ENCODE measurements around the gene KCNK5.

Gene KCNK5

GRCh38 chr6:39228992-39229767 is at the start of gene KCNK5:
TSS of gene KCNK5 (minus strand) at chr6:39229475. CDS start at chr6:39229111, 364 bp downstream.
- DNase-seq (ENCODE audit: low spot score) = peak; percentile 67

GRCh38 chr6:39276379-39276995 is 47.2 kb upstream of the KCNK5 start:
- DNase-seq (ENCODE audit: low spot score) = no peak

- DNase-seq (ENCODE audit: low spot score) = no peak
These were observed 45.6 kb upstream of the KCNK5 start for GRCh38 chr6:39274903-39275302.

- no peak for DNase-seq (ENCODE audit: low spot score)
These were observed 45.2 kb upstream of the KCNK5 start for GRCh38 chr6:39274471-39274870.

GRCh38 chr6:39273406-39273821 is 44.1 kb upstream of the KCNK5 start:
- no peak for DNase-seq (ENCODE audit: low spot score)

GRCh38 chr6:39269961-39270360 is 40.7 kb upstream of the KCNK5 start:
- DNase-seq (ENCODE audit: low spot score) = no peak

- no peak for DNase-seq (ENCODE audit: low spot score)
These were observed 39.4 kb upstream of the KCNK5 start for GRCh38 chr6:39268721-39269120.

GRCh38 chr6:39268171-39268570 is 38.9 kb upstream of the KCNK5 start:
- DNase-seq (ENCODE audit: low spot score) = no peak

GRCh38 chr6:39266782-39267355 is 37.6 kb upstream of the KCNK5 start:
- DNase-seq (ENCODE audit: low spot score) = no peak

- no peak for DNase-seq (ENCODE audit: low spot score)
These were observed 37.1 kb upstream of the KCNK5 start for GRCh38 chr6:39266375-39266774.

GRCh38 chr6:39263303-39264037 is 34.2 kb upstream of the KCNK5 start:
- no peak for DNase-seq (ENCODE audit: low spot score)

GRCh38 chr6:39261751-39262150 is 32.5 kb upstream of the KCNK5 start:
- DNase-seq (ENCODE audit: low spot score) = no peak

- DNase-seq (ENCODE audit: low spot score) = no peak
These were observed 31.7 kb upstream of the KCNK5 start for GRCh38 chr6:39260953-39261352.

GRCh38 chr6:39260456-39260855 is 31.2 kb upstream of the KCNK5 start:
- no peak for DNase-seq (ENCODE audit: low spot score)

- no peak for DNase-seq (ENCODE audit: low spot score)
These were observed 27.1 kb upstream of the KCNK5 start for GRCh38 chr6:39256294-39256940.

GRCh38 chr6:39254999-39255535 is 25.8 kb upstream of the KCNK5 start:
- DNase-seq (ENCODE audit: low spot score) = no peak

GRCh38 chr6:39251406-39251805 is 22.1 kb upstream of the KCNK5 start:
- DNase-seq (ENCODE audit: low spot score) = no peak

GRCh38 chr6:39250507-39250906 is 21.2 kb upstream of the KCNK5 start:
- DNase-seq (ENCODE audit: low spot score) = no peak

GRCh38 chr6:39249278-39249677 is 20.0 kb upstream of the KCNK5 start:
- no peak for DNase-seq (ENCODE audit: low spot score)

- no peak for DNase-seq (ENCODE audit: low spot score)
These were observed 18.5 kb upstream of the KCNK5 start for GRCh38 chr6:39247667-39248194.

GRCh38 chr6:39243809-39244208 is 14.5 kb upstream of the KCNK5 start:
- DNase-seq (ENCODE audit: low spot score) = no peak
